Liver (tissue), 9 donors: ENCODE measurements around the gene DPP7. TPM values are rescaled to one million over a fixed set of nuclear protein-coding genes. Genes with fewer than 3 reads are reported as not detected.

ENCODE experiments used
- DNase-seq: peaks from one replicate; pipeline ENCODE4 v3.0.0-alpha.2; 2017; ENCODE audit warnings: low spot score
- H3K27ac ChIP-seq, 2 donors: one replicate each; pipeline ENCODE4 v1.7.0; 2013; ENCODE audit warnings: inconsistent platforms in 2 of 2, low read length in 2 of 2, control low read depth in 1 of 2, low read depth in 1 of 2, mild to moderate bottlenecking in 1 of 2
- H3K27me3 ChIP-seq, 4 donors: one replicate each; pipeline versions ENCODE4 v1.6.1 to v1.7.0; 2013; ENCODE audit warnings: low read length in 3 of 4, inconsistent platforms in 1 of 4, mild to moderate bottlenecking in 1 of 4, moderate library complexity in 1 of 4; ENCODE audit not compliant: control insufficient read depth in 4 of 4, insufficient read depth in 4 of 4
- H3K36me3 ChIP-seq, 4 donors: one replicate each; pipeline versions ENCODE4 v1.6.1 to v1.7.0; 2013; ENCODE audit warnings: low read length in 3 of 4, mild to moderate bottlenecking in 3 of 4, low read depth in 1 of 4, moderate library complexity in 1 of 4; ENCODE audit not compliant: control insufficient read depth in 4 of 4, insufficient read depth in 3 of 4
- H3K4me1 ChIP-seq, 4 donors: one replicate each; pipeline versions ENCODE4 v1.6.1 to v1.7.0; 2013; ENCODE audit warnings: low read length in 3 of 4, mild to moderate bottlenecking in 3 of 4, moderate library complexity in 1 of 4; ENCODE audit not compliant: control insufficient read depth in 4 of 4, insufficient read depth in 4 of 4
- H3K4me3 ChIP-seq, 3 donors: one replicate each; pipeline versions ENCODE4 v1.6.1 to v1.7.0; 2013; ENCODE audit warnings: low read length in 3 of 3, control low read depth in 1 of 3, low read depth in 1 of 3, mild to moderate bottlenecking in 1 of 3
- H3K9ac ChIP-seq, 2 donors: one replicate each; pipeline ENCODE4 v1.7.0; 2013; ENCODE audit warnings: low read length in 2 of 2, mild to moderate bottlenecking in 2 of 2, moderate library complexity in 2 of 2, control low read depth in 1 of 2, low read depth in 1 of 2
- H3K9me3 ChIP-seq, 4 donors: one replicate each; pipeline versions ENCODE4 v1.6.1 to v1.7.0; 2013; ENCODE audit warnings: low read length in 3 of 4; ENCODE audit not compliant: control insufficient read depth in 4 of 4
- ATF3 ChIP-seq: IDR thresholded peaks from 2 replicates; pipeline ENCODE4 v1.6.1; 2016; ENCODE audit warnings: antibody characterized with exemption
- FOXA1 ChIP-seq: IDR thresholded peaks from 2 replicates; pipeline ENCODE4 v1.6.1; 2016; ENCODE audit warnings: antibody characterized with exemption
- FOXA2 ChIP-seq: IDR thresholded peaks from 2 replicates; pipeline ENCODE4 v1.6.1; 2016; ENCODE audit warnings: antibody characterized with exemption
- GABPA ChIP-seq, 2 donors: IDR thresholded peaks in 1 of 2; conservative IDR thresholded peaks in 1 of 2; 2 replicates each; pipeline ENCODE4 v1.6.1; 2016; ENCODE audit warnings: antibody characterized with exemption in 2 of 2, mild to moderate bottlenecking in 1 of 2, moderate library complexity in 1 of 2
- HNF4A ChIP-seq, 2 donors: conservative IDR thresholded peaks; 2 replicates each; pipeline ENCODE4 v1.6.1; 2016; ENCODE audit warnings: antibody characterized with exemption in 2 of 2, mild to moderate bottlenecking in 2 of 2
- JUND ChIP-seq, 2 donors: IDR thresholded peaks; 2 replicates each; pipeline ENCODE4 v1.6.1; 2016; ENCODE audit warnings: antibody characterized with exemption in 2 of 2
- MAX ChIP-seq: IDR thresholded peaks from 2 replicates; pipeline ENCODE4 v1.6.1; 2016; ENCODE audit warnings: antibody characterized with exemption
- NR2F2 ChIP-seq: IDR thresholded peaks from 2 replicates; pipeline ENCODE4 v1.6.1; 2016; ENCODE audit warnings: antibody characterized with exemption
- REST ChIP-seq: IDR thresholded peaks from 2 replicates; pipeline ENCODE4 v1.6.1; 2016; ENCODE audit warnings: antibody characterized with exemption, mild to moderate bottlenecking
- TAF1 ChIP-seq: conservative IDR thresholded peaks from 2 replicates; pipeline ENCODE4 v1.6.1; 2016; ENCODE audit warnings: antibody characterized with exemption, mild to moderate bottlenecking
- YY1 ChIP-seq: IDR thresholded peaks from 2 replicates; pipeline ENCODE4 v1.6.1; 2016; ENCODE audit warnings: antibody characterized with exemption, mild to moderate bottlenecking
- ZBTB33 ChIP-seq: IDR thresholded peaks from 2 replicates; pipeline ENCODE4 v1.6.1; 2016; ENCODE audit warnings: antibody characterized with exemption
- WGBS: extraction: QIAGEN DNeasy Blood & Tissue Kit; methylation state at CpG from one replicate; pipeline ENCODE4 v1.1.7; 2013; 5-methylcytosine and 5-hydroxymethylcytosine counted together
- polyA plus RNA-seq, 2 donors: library from polyadenylated mRNA; stranded (reverse) in 1 of 2; unstranded in 1 of 2; fragments of 200-250 nt in 1 of 2; fragments of >200 nt in 1 of 2; fragmentation: Nextera tagmentation in 1 of 2; extraction: Ambion mirVana in 1 of 2; gene quantifications; one replicate each; pipeline versions ENCODE4 v1.2.1 to v1.2.3, GENCODE V29; 2013 to 2015
- total RNA-seq, 2 donors: library from RNA; depleted of rRNA; stranded (reverse); fragments of >200 nt; gene quantifications; one replicate each; pipeline ENCODE4 v1.2.3, GENCODE V29; 2014
- donor health status: healthy.
- donor health status: healthy.
- donor health status: healthy.
- donor health status: healthy.
- donor health status: healthy.

Gene DPP7
- total and polyA plus RNA-seq, 4 donors = 25.0 to 71.1 (median 50.7) TPM

- no peak for TF ChIP-seq NR2F2
- no peak for TF ChIP-seq HNF4A (conservative IDR thresholded peaks at IDR 0.05)
- no peak for TF ChIP-seq REST
- no peak for TF ChIP-seq YY1
- no peak for TF ChIP-seq JUND (IDR thresholded peaks at IDR 0.05)
- TF ChIP-seq FOXA1 = no peak
- TF ChIP-seq GABPA (IDR thresholded peaks at IDR 0.05 in 1 of 2, conservative IDR thresholded peaks at IDR 0.05 in 1 of 2) = no peak
- TF ChIP-seq MAX = no peak
- no peak for TF ChIP-seq TAF1
- TF ChIP-seq ZBTB33 = no peak
- TF ChIP-seq FOXA2 = no peak
- no peak for TF ChIP-seq ATF3
- H3K4me1 ChIP-seq = peaks cover 0 to 15% (median 12%) of the 10 kb centered on the region in 4 donors
- WGBS = 59% methylated on average over 13 of the region's 13 CpGs
- H3K4me3 ChIP-seq = no peak overlapping the region
- no peak for DNase-seq
- peaks cover 0 to 6% (median 3%) of the 10 kb centered on the region in 4 donors for H3K27me3 ChIP-seq
- no peaks in the 10 kb centered on the region for H3K9me3 ChIP-seq
- peaks cover 0 to 2% (median 0%) of the 10 kb centered on the region in 4 donors for H3K36me3 ChIP-seq
- no peak overlapping the region for H3K27ac ChIP-seq
- no peak overlapping the region for H3K9ac ChIP-seq
Observed at GRCh38 chr9:137079401-137079787, 35.1 kb downstream of the DPP7 start.

- H3K36me3 ChIP-seq = peaks cover 0 to 2% (median 0%) of the 10 kb centered on the region in 4 donors
- 36% methylated on average over 51 of the region's 51 CpGs for WGBS
Observed at GRCh38 chr9:137078701-137079400, 35.7 kb downstream of the DPP7 start.

More at GRCh38 chr9:137078701-137079400, 35.7 kb downstream of the DPP7 start:
- DNase-seq = no peak
- H3K9ac ChIP-seq = no peak overlapping the region
- peak overlapping the region in 1 of 3 donors; percentile 58 for H3K4me3 ChIP-seq
- H3K9me3 ChIP-seq = no peaks in the 10 kb centered on the region
- TF ChIP-seq TAF1 = no peak
- H3K4me1 ChIP-seq = peaks cover 0 to 15% (median 12%) of the 10 kb centered on the region in 4 donors
- peaks cover 0 to 6% (median 3%) of the 10 kb centered on the region in 4 donors for H3K27me3 ChIP-seq
- no peak overlapping the region for H3K27ac ChIP-seq
